ENCODE measurements around the gene TTC14. TPM values are rescaled to one million over a fixed set of nuclear protein-coding genes. Genes with fewer than 3 reads are reported as not detected.

Gene TTC14
- total RNA-seq, 2 experiments from 2014 or later, result 66.2 to 68.7 TPM

GRCh38 chr3:180656406-180656805 is 54.4 kb downstream of the TTC14 start:
- POLR2A ChIA-PET, result no interaction called here
- no peaks in the 10 kb centered on the region for H3K4me1 Mint-ChIP-seq
- CTCF ChIA-PET, result no interaction called here
- H3K9me3 Mint-ChIP-seq, result no peaks in the 10 kb centered on the region
- no peak overlapping the region for H3K4me3 Mint-ChIP-seq
- H3K27me3 Mint-ChIP-seq, result peaks cover 9% of the 10 kb centered on the region
- DNase-seq, result no peak
- H3K36me3 Mint-ChIP-seq (ENCODE audit: low read depth), result no peaks in the 10 kb centered on the region
- H3K27ac Mint-ChIP-seq, result no peak overlapping the region

- POLR2A ChIA-PET, result no interaction called here
- no peaks in the 10 kb centered on the region for H3K4me1 Mint-ChIP-seq
- no peak overlapping the region for H3K4me3 Mint-ChIP-seq
- no peaks in the 10 kb centered on the region for H3K36me3 Mint-ChIP-seq (ENCODE audit: low read depth)
- peaks cover 9% of the 10 kb centered on the region for H3K27me3 Mint-ChIP-seq
- H3K9me3 Mint-ChIP-seq, result no peaks in the 10 kb centered on the region
- H3K27ac Mint-ChIP-seq, result no peak overlapping the region
- CTCF ChIA-PET, result interaction anchor here (1.3 kb wide), 1 partner anchor 56 kb away, joined by 3 read pairs; no protein-coding TSS in a partner anchor
- DNase-seq, result no peak
Measured at GRCh38 chr3:180657094-180657493, 55.1 kb downstream of the TTC14 start.

Other genes with a start within 250 kb of the TTC14 start
- not detected for gene CCDC39, start 77.3 kb downstream of the TTC14 start, total RNA-seq